C4-2B (cell line): ENCODE results near the gene COA8.

ENCODE experiments used
- H3K27ac ChIP-seq: fragments of 450-650 bp; 2 replicates; pipeline ENCODE4 v1.5.1; 2017
- ZFX ChIP-seq: fragments of 450-650 bp; IDR thresholded peaks from 2 replicates; pipeline ENCODE4 v1.6.1; 2017
- TF ChIP-seq, protein P1 (sequence below): fragments of 450-650 bp; conservative IDR thresholded peaks from 2 replicates; pipeline ENCODE4 v1.5.1; 2017; ENCODE audit warnings: mild to moderate bottlenecking

The COA8 gene

DNA sequence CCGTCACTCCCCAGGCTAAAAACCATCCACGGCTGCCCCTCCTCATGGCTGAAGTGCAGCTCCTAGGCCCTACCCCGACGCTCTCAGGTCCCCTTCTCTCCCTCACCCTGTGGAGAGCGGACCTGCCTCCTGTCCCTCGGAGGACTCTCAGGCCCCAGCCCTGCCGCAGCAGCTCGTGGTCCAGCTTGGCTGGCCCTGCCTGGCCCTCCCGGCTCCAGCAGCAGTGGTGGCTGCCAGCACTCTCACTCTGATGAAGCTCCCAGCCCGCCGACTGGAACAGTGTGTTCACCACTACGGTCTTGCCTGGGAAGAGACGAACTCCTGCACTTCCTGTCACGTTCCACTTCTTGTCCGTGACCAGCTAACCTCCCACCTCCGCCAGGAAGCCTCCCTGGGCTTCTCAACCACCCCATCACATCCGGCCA, 11.4 kb upstream of the COA8 start:
- H3K27ac ChIP-seq = no peak overlapping the region
- no peak for TF ChIP-seq ZFX
- TF ChIP-seq, protein P1, sequence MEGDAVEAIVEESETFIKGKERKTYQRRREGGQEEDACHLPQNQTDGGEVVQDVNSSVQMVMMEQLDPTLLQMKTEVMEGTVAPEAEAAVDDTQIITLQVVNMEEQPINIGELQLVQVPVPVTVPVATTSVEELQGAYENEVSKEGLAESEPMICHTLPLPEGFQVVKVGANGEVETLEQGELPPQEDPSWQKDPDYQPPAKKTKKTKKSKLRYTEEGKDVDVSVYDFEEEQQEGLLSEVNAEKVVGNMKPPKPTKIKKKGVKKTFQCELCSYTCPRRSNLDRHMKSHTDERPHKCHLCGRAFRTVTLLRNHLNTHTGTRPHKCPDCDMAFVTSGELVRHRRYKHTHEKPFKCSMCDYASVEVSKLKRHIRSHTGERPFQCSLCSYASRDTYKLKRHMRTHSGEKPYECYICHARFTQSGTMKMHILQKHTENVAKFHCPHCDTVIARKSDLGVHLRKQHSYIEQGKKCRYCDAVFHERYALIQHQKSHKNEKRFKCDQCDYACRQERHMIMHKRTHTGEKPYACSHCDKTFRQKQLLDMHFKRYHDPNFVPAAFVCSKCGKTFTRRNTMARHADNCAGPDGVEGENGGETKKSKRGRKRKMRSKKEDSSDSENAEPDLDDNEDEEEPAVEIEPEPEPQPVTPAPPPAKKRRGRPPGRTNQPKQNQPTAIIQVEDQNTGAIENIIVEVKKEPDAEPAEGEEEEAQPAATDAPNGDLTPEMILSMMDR = no peak

- H3K27ac ChIP-seq = no peak overlapping the region
- TF ChIP-seq, protein P1 = no peak
- no peak for TF ChIP-seq ZFX
These were observed 10.5 kb upstream of the COA8 start for GRCh38 chr14:103552011-103552845.

- H3K27ac ChIP-seq = no peak overlapping the region
- TF ChIP-seq ZFX = no peak
- TF ChIP-seq, protein P1 = no peak
These were observed 9.9 kb upstream of the COA8 start for GRCh38 chr14:103552846-103553210.

DNA sequence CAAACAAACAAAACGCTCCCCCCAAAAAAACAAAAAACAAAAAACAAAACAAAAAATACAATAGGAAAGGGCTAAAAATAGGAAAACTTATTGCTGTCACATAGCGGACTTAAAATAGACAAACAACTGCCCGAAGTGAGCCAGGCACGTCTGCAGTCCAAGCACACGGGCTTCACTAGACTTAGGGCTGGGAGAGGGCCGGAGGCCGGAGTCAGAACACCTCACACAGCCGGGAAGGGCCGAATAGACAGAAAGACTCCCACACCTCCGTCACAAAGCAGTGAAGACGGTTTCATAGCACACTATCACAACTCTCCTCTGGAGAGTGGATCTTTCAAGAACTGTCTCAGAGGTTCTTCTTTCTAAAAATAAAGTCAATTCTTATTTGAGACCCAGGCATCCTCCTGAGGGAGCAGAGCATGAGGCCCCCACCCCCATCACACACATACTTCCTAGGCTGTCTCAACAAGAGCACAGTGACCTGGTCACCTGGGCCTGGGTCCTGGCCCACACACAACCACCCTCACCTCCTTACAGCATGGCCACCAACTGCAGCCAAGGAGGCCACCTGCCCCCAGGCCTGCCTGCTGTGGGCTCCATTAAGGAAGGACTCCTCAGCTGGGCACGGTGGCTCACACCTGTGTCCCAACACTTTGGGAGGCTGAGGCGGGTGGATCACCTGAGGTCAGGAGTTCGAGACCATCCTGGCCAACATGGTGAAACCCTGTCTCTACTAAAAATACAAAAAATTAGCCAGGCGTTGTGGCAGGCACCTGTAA, 7.0 kb upstream of the COA8 start:
- TF ChIP-seq ZFX = no peak
- TF ChIP-seq, protein P1 = no peak
- no peak overlapping the region for H3K27ac ChIP-seq

- TF ChIP-seq ZFX = no peak
- TF ChIP-seq, protein P1 = no peak
- H3K27ac ChIP-seq = no peak overlapping the region
These were observed 5.6 kb upstream of the COA8 start for GRCh38 chr14:103556946-103557758.

GRCh38 chr14:103558071-103558882, 4.5 kb upstream of the COA8 start:
- H3K27ac ChIP-seq = no peak overlapping the region
- TF ChIP-seq, protein P1 = no peak
- no peak for TF ChIP-seq ZFX
